Lung microvascular endothelial cell (primary cell): ENCODE measurements around the gene KRT83. TPM values are rescaled to one million over a fixed set of nuclear protein-coding genes. Genes with fewer than 3 reads are reported as not detected.

Experiments
- DNase-seq, 2 donors: peaks; one replicate each; pipeline versions ENCODE4 v3.0.0 to v3.0.0-alpha.2; 2010; ENCODE audit warnings: low read depth in 2 of 2
- total RNA-seq: library from RNA; depleted of rRNA; stranded (reverse); fragments of >200 nt; gene quantifications from 2 replicates; pipeline ENCODE4 v1.2.1, GENCODE V29; 2014

The KRT83 gene
- total RNA-seq, 1 donor from 2014 or later = not detected

DNA sequence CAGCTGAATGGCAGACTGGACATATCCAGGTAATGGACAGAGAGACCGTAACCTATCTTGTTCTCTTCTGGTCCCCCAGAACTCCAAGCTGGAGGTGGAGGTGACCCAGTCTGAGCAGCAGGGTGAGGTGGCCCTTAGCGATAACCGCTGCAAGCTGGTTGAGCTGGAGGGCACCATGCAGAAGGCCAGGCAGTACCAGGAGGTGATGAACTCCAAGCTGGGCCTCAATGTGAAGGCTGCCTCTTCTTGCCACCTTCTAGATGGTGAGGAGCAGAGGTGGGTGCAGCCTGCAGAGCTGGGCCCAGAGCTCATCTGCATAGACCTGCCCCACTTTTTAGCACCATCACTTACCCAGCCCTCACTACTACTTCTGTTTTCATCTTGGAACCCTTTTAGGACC is 53.9 kb downstream of the KRT83 start:
- DNase-seq = no peak

DNA sequence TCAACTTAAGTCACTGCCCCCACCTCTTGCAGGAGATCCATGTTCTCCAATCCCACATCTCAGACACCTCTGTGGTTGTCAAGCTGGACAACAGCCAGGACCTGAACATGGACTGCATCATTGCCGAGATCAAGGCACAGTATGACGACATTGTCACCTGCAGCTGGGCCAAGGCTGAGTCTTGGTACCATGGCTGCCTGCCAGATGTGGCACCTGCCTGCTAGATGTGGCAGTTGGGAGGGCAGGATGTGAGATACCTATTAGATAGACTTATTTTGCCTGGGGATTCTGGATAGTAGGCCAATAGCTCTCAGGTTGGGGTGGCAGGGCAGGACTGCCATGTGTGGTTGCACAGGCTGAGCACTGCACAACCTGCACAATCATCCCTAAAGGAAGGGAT is 54.7 kb downstream of the KRT83 start:
- no peak for DNase-seq

DNA sequence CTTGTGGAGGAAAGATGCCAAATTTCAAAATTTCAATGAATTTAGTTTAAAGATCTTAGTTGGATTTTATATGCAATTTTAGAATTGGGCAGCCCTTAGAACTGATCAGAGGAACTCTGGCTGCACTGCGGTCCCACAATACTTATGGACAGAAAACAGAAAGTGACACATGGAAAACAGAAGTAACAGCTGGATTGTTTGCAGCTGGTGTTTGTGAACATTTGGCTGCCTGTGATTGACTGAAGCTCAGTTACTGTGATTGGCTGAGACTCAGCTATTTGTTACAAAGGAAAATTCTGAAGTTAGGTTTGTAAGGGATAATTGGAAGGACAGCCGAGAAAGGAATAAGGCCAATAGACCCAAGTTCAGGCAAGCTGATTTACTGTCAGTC is 56.8 kb downstream of the KRT83 start:
- no peak for DNase-seq

Other genes starting within 250 kb of the KRT83 start
- under 0.01 TPM in 1 of 2 replicates, not detected in the other for gene SMIM41, start 241.7 kb downstream of the KRT83 start, total RNA-seq
- 0.20 and 0.65 TPM in 2 replicates for gene KRT80, start 129.4 kb downstream of the KRT83 start, total RNA-seq
- gene KRT7, start 88.2 kb downstream of the KRT83 start, total RNA-seq = 6.7 and 121 TPM in 2 replicates
- gene KRT86, start 46.8 kb downstream of the KRT83 start, total RNA-seq = not detected in 2 replicates
- gene KRT81, start 29.9 kb downstream of the KRT83 start, total RNA-seq = under 0.01 TPM in 1 of 2 replicates, not detected in the other
- not detected in 2 replicates for gene KRT85, start 46.1 kb upstream of the KRT83 start, total RNA-seq
- not detected in 2 replicates for gene KRT84, start 64.3 kb upstream of the KRT83 start, total RNA-seq
- not detected in 2 replicates for gene KRT82, start 84.9 kb upstream of the KRT83 start, total RNA-seq
- gene KRT75, start 113.0 kb upstream of the KRT83 start, total RNA-seq = not detected in 2 replicates
- gene KRT6B, start 130.7 kb upstream of the KRT83 start, total RNA-seq = not detected in 2 replicates
- gene KRT6C, start 152.4 kb upstream of the KRT83 start, total RNA-seq = not detected in 2 replicates
- not detected in 2 replicates for gene KRT6A, start 171.9 kb upstream of the KRT83 start, total RNA-seq
- gene KRT5, start 199.0 kb upstream of the KRT83 start, total RNA-seq = not detected in 2 replicates
- gene KRT71, start 231.7 kb upstream of the KRT83 start, total RNA-seq = not detected in 2 replicates